Measurements from ENCODE around the gene KATNAL2. TPM values are rescaled to one million over a fixed set of nuclear protein-coding genes. Genes with fewer than 3 reads are reported as not detected.

The KATNAL2 gene
- total and polyA plus RNA-seq, 10 of the 15 experiments (the other 5 are each of a cell fraction or from before 2014, with no cell fraction given): 0.20 to 2.4 (median 1.7) TPM

GRCh38 chr18:47150029-47150823 lies 232.8 kb downstream of the KATNAL2 start, which contains the start of gene HDHD2 (continued):
- peak; percentile 92 for TF ChIP-seq ZBTB40 (IDR thresholded peaks at IDR 0.05; ENCODE audit: borderline replicate concordance)
- TF ChIP-seq IKZF2 (IDR thresholded peaks at IDR 0.05): peak; percentile 58 to 64; a peak in 2 of 4 replicates
- peak; percentile 49; the same call in 1 of the 2 replicates for TF ChIP-seq IRF4 (IDR thresholded peaks at IDR 0.05; ENCODE audit: low read depth, low read length)
- no peak for TF ChIP-seq NR2F1 (conservative IDR thresholded peaks at IDR 0.05)
- TF ChIP-seq SMAD5 (IDR thresholded peaks at IDR 0.05; ENCODE audit: low read depth): peak; percentile 87
- no peak for TF ChIP-seq RFX5 (IDR thresholded peaks at IDR 0.05; ENCODE audit: low read depth, low read length)
- TF ChIP-seq SREBF2 (IDR thresholded peaks at IDR 0.05; ENCODE audit: low read length): no peak
- TF ChIP-seq POLR2AphosphoS2 (IDR thresholded peaks at IDR 0.05; ENCODE audit: low read depth, low read length): peak; percentile 53; the same call in 1 of the 2 replicates
- 0 out of 2 replicates have a peak, but pooled peaks have one; percentile 62 for TF ChIP-seq ASH2L (IDR thresholded peaks at IDR 0.05; ENCODE audit: borderline replicate concordance, low read depth)
- TF ChIP-seq REST (IDR thresholded peaks at IDR 0.05; ENCODE audit: low read depth, low read length): no peak
- peak; percentile 7 for TF ChIP-seq BCL3 (IDR thresholded peaks at IDR 0.05; ENCODE audit: borderline replicate concordance, insufficient read depth, low read depth, low read length, poor library complexity, severe bottlenecking)
- peak; percentile 90 for TF ChIP-seq IKZF1 (conservative IDR thresholded peaks at IDR 0.05)
- TF ChIP-seq POU2F2 (IDR thresholded peaks at IDR 0.05; ENCODE audit: borderline replicate concordance, low read depth, low read length): no peak
- TF ChIP-seq ZNF207 (IDR thresholded peaks at IDR 0.05; ENCODE audit: borderline replicate concordance): 0 out of 2 replicates have a peak, but pooled peaks have one; percentile 18
- TF ChIP-seq PRDM15 (CRISPR knock-in tag; IDR thresholded peaks at IDR 0.05): no peak
- TF ChIP-seq GABPA (IDR thresholded peaks at IDR 0.05; ENCODE audit: low read depth): peak; percentile 91
